ENCODE measurements around the gene THTPA.
A peak's percentile ranks its signal among the peaks of the same experiment; 100 is the strongest.
"Not testable (repeated sequence)": the region's sequence is repeated elsewhere in the genome, so short reads cannot be mapped to it uniquely, and the experiment has no call there.

The THTPA gene

DNA sequence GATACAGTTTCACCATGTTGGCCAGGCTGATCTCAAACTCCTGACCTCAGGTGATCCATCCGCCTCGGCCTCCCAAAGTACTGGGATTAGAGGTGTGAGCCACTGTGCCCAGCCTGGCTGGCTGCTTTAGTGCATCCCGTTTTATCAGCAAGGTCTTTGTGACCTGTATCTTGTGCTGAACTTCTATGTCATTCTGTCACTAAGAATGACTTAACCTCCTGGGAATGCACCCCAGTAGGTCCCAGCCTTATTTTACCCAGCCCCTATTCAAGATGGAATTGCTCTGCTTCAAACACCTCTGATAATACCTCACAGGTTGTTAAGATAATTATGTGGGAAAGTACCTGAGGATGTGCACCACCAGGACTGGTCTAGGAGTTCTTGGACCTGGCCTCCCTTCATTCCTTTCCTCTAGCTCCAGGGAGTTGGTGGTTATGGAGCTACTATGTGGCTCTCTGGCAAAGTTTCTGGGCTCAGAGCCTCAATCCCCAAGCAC is 48.7 kb downstream of the THTPA start:
- no peak overlapping the region for H3K4me3 ChIP-seq (replicated peaks; ENCODE audit: low read depth, low read length)
- no peaks in the 10 kb centered on the region for H3K36me3 ChIP-seq (ENCODE audit: control insufficient read depth, insufficient read depth, low read length)
- no peak for DNase-seq (ENCODE audit: extremely low read depth, insufficient read length)
- TF ChIP-seq, protein P1, sequence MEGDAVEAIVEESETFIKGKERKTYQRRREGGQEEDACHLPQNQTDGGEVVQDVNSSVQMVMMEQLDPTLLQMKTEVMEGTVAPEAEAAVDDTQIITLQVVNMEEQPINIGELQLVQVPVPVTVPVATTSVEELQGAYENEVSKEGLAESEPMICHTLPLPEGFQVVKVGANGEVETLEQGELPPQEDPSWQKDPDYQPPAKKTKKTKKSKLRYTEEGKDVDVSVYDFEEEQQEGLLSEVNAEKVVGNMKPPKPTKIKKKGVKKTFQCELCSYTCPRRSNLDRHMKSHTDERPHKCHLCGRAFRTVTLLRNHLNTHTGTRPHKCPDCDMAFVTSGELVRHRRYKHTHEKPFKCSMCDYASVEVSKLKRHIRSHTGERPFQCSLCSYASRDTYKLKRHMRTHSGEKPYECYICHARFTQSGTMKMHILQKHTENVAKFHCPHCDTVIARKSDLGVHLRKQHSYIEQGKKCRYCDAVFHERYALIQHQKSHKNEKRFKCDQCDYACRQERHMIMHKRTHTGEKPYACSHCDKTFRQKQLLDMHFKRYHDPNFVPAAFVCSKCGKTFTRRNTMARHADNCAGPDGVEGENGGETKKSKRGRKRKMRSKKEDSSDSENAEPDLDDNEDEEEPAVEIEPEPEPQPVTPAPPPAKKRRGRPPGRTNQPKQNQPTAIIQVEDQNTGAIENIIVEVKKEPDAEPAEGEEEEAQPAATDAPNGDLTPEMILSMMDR (IDR thresholded peaks at IDR 0.05; ENCODE audit: insufficient read depth, low read length, poor library complexity, severe bottlenecking): no peak
- no peaks in the 10 kb centered on the region for H3K27me3 ChIP-seq (replicated peaks; ENCODE audit: control insufficient read depth, insufficient read depth, low read length)

GRCh38 chr14:23605931-23606585 is 50.0 kb downstream of the THTPA start:
- Histone ChIP-seq H3K27me3 (replicated peaks; ENCODE audit: control insufficient read depth, insufficient read depth, low read length) (no peaks in the 10 kb centered on the region), H3K36me3 (ENCODE audit: control insufficient read depth, insufficient read depth, low read length) (no peaks in the 10 kb centered on the region), H3K4me3 (replicated peaks; ENCODE audit: low read depth, low read length) (no peak overlapping the region; the same call in 1 of the 2 replicates)
- DNase-seq (ENCODE audit: extremely low read depth, insufficient read length): peak; percentile 79
- TF ChIP-seq, protein P1 (IDR thresholded peaks at IDR 0.05; ENCODE audit: insufficient read depth, low read length, poor library complexity, severe bottlenecking): no peak

- Histone ChIP-seq H3K27me3 (replicated peaks; ENCODE audit: control insufficient read depth, insufficient read depth, low read length) (no peaks in the 10 kb centered on the region), H3K36me3 (ENCODE audit: control insufficient read depth, insufficient read depth, low read length) (no peaks in the 10 kb centered on the region), H3K4me3 (replicated peaks; ENCODE audit: low read depth, low read length) (no peak overlapping the region)
- TF ChIP-seq, protein P1 (IDR thresholded peaks at IDR 0.05; ENCODE audit: insufficient read depth, low read length, poor library complexity, severe bottlenecking): no peak
- DNase-seq (ENCODE audit: extremely low read depth, insufficient read length): no peak
These were observed 52.4 kb downstream of the THTPA start for GRCh38 chr14:23608454-23608853.

- no peaks in the 10 kb centered on the region for H3K36me3 ChIP-seq (ENCODE audit: control insufficient read depth, insufficient read depth, low read length)
- no peaks in the 10 kb centered on the region for H3K27me3 ChIP-seq (replicated peaks; ENCODE audit: control insufficient read depth, insufficient read depth, low read length)
- no peak for DNase-seq (ENCODE audit: extremely low read depth, insufficient read length)
- H3K4me3 ChIP-seq (replicated peaks; ENCODE audit: low read depth, low read length): no peak overlapping the region
- TF ChIP-seq, protein P1 (IDR thresholded peaks at IDR 0.05; ENCODE audit: insufficient read depth, low read length, poor library complexity, severe bottlenecking): no peak
These were observed 52.9 kb downstream of the THTPA start for GRCh38 chr14:23609001-23609400.

- not testable (repeated sequence) for H3K36me3 ChIP-seq (ENCODE audit: control insufficient read depth, insufficient read depth, low read length); H3K27me3 ChIP-seq (replicated peaks; ENCODE audit: control insufficient read depth, insufficient read depth, low read length); DNase-seq (ENCODE audit: extremely low read depth, insufficient read length); H3K4me3 ChIP-seq (replicated peaks; ENCODE audit: low read depth, low read length)
These were observed 53.5 kb downstream of the THTPA start for GRCh38 chr14:23609411-23610089.

All from GM06990 (cell line).